Caco-2 (cell line): ENCODE data around the gene CACNG5. TPM values are rescaled to one million over a fixed set of nuclear protein-coding genes. Genes with fewer than 3 reads are reported as not detected.

Experiments used
- BruUV-seq: library from RNA; stranded (reverse); fragments of 400-500 nt; replicated peaks from 2 replicates; lab custom pipeline; 2021; lab: Mats Ljungman, UMichigan
- CTCF ChIA-PET: fragments of 300-600 bp; sonication (Branson Sonifier 250); formaldehyde crosslinking; loops from one replicate; lab custom pipeline; 2022; ENCODE audit warnings: antibody characterized with exemption; lab: Charles Lee
- POLR2A ChIA-PET: fragments of 300-600 bp; sonication (Branson Sonifier 250); formaldehyde crosslinking; loops from one replicate; lab custom pipeline; 2022; ENCODE audit warnings: antibody characterized with exemption; lab: Charles Lee
- DNase-seq, 2 experiments: peaks; one replicate each; pipeline versions ENCODE4 v3.0.0 to v3.0.0-alpha.2; 2020 to 2022
- H3K27me3 ChIP-seq: replicated peaks from 2 replicates; pipeline ENCODE4 v1.6.0; 2011; ENCODE audit warnings: low read length; ENCODE audit not compliant: control insufficient read depth, insufficient read depth
- H3K36me3 ChIP-seq: 2 replicates; pipeline ENCODE4 v1.5.1; 2011; ENCODE audit warnings: low read length; ENCODE audit not compliant: control insufficient read depth, insufficient read depth
- H3K4me1 ChIP-seq: fragments of 250-450 bp; sonication (Bioruptor Pico); 2 replicates; pipeline ENCODE4 v1.5.1; 2020; ENCODE audit warnings: mild to moderate bottlenecking
- H3K4me3 ChIP-seq: 2 replicates; pipeline ENCODE4 v1.5.1; 2011; ENCODE audit warnings: low read depth, mild to moderate bottlenecking, control low read depth, low read length
- H3K9me3 ChIP-seq: fragments of 250-450 bp; sonication (Bioruptor Pico); 2 replicates; pipeline ENCODE4 v1.5.1; 2020; ENCODE audit warnings: mild to moderate bottlenecking, moderate library complexity
- H3K27ac Mint-ChIP-seq: one replicate; pipeline ENCODE4 v1.8.0; 2022; ENCODE audit warnings: mixed read lengths; ENCODE audit not compliant: unreplicated experiment
- H3K27me3 Mint-ChIP-seq: one replicate; pipeline ENCODE4 v1.8.0; 2022; ENCODE audit warnings: mixed read lengths; ENCODE audit not compliant: insufficient read depth, unreplicated experiment
- H3K36me3 Mint-ChIP-seq: one replicate; pipeline ENCODE4 v1.8.0; 2022; ENCODE audit warnings: mild to moderate bottlenecking, mixed read lengths; ENCODE audit not compliant: insufficient read depth, unreplicated experiment
- H3K4me1 Mint-ChIP-seq: one replicate; pipeline ENCODE4 v1.8.0; 2022; ENCODE audit warnings: low read depth, mixed read lengths; ENCODE audit not compliant: unreplicated experiment
- H3K4me3 Mint-ChIP-seq: one replicate; pipeline ENCODE4 v1.8.0; 2022; ENCODE audit warnings: mild to moderate bottlenecking, moderate library complexity, mixed read lengths; ENCODE audit not compliant: unreplicated experiment
- H3K9me3 Mint-ChIP-seq: one replicate; pipeline ENCODE4 v1.8.0; 2022; ENCODE audit warnings: mixed read lengths; ENCODE audit not compliant: unreplicated experiment
- CTCF ChIP-seq, 2 experiments: fragments of 200-600 bp in 1 of 2; IDR thresholded peaks; 1 replicate in 1 of 2; 2 replicates in 1 of 2; pipeline versions ENCODE4 v1.5.1 to v1.8.0; 2011 to 2022; ENCODE audit warnings: antibody characterized with exemption in 1 of 2, control low read depth in 1 of 2, inconsistent platforms in 1 of 2, low read depth in 1 of 2, low read length in 1 of 2, mild to moderate bottlenecking in 1 of 2, moderate library complexity in 1 of 2; ENCODE audit not compliant: insufficient read depth in 1 of 2, severe bottlenecking in 1 of 2, unreplicated experiment in 1 of 2
- intact Hi-C: fragments of 100-400 bp; cut with micrococcal nuclease; formaldehyde crosslinking; loops from one replicate; pipeline ENCODE4 v1.10.0; 2022; ENCODE audit not compliant: unreplicated experiment
- total RNA-seq: library from RNA; stranded (reverse); gene quantifications from 2 replicates; pipeline ENCODE4 v1.2.3, GENCODE V29; 2022

CACNG5 gene
- total RNA-seq, 1 experiment from 2014 or later = not detected

GRCh38 chr17:66814026-66814425, 20.9 kb upstream of the CACNG5 start:
- H3K4me1 Mint-ChIP-seq = no peaks in the 10 kb centered on the region
- CTCF ChIA-PET = no interaction called here
- POLR2A ChIA-PET = no interaction called here

GRCh38 chr17:66814570-66814969, 20.3 kb upstream of the CACNG5 start:
- DNase-seq = no peak
- BruUV-seq = no TSS peak
- CTCF ChIA-PET = no interaction called here
- Mint-ChIP-seq H3K27me3 (peaks cover 19% of the 10 kb centered on the region), H3K4me1 (no peaks in the 10 kb centered on the region), H3K9me3 (no peaks in the 10 kb centered on the region), H3K36me3 (no peaks in the 10 kb centered on the region), H3K4me3 (no peak overlapping the region), H3K27ac (no peak overlapping the region)
- peaks cover 6% of the 10 kb centered on the region for H3K9me3 ChIP-seq
- no peak overlapping the region for H3K4me3 ChIP-seq
- no peaks in the 10 kb centered on the region for H3K36me3 ChIP-seq
- intact Hi-C loops = no loop called here
- no peaks in the 10 kb centered on the region for H3K4me1 ChIP-seq
- no peaks in the 10 kb centered on the region for H3K27me3 ChIP-seq
- POLR2A ChIA-PET = no interaction called here
- TF ChIP-seq CTCF (IDR thresholded peaks at IDR 0.05; ENCODE audit: insufficient read depth in 1 of 2, low read depth in 1 of 2, low read length in 1 of 2, severe bottlenecking in 1 of 2, unreplicated experiment in 1 of 2) = no peak

More at GRCh38 chr17:66814026-66814425, 20.9 kb upstream of the CACNG5 start:
- no peaks in the 10 kb centered on the region for H3K27me3 ChIP-seq
- no peak overlapping the region for H3K27ac Mint-ChIP-seq
- DNase-seq = no peak
- H3K27me3 Mint-ChIP-seq = peaks cover 17% of the 10 kb centered on the region
- no peak overlapping the region for H3K4me3 Mint-ChIP-seq
- H3K4me3 ChIP-seq = no peak overlapping the region
- intact Hi-C loops = no loop called here
- BruUV-seq = no TSS peak
- H3K4me1 ChIP-seq = no peaks in the 10 kb centered on the region
- peaks cover 6% of the 10 kb centered on the region for H3K9me3 ChIP-seq
- no peaks in the 10 kb centered on the region for H3K36me3 Mint-ChIP-seq
- H3K9me3 Mint-ChIP-seq = no peaks in the 10 kb centered on the region
- H3K36me3 ChIP-seq = no peaks in the 10 kb centered on the region
- TF ChIP-seq CTCF (IDR thresholded peaks at IDR 0.05; ENCODE audit: insufficient read depth in 1 of 2, low read depth in 1 of 2, low read length in 1 of 2, severe bottlenecking in 1 of 2, unreplicated experiment in 1 of 2) = no peak

- intact Hi-C loops = no loop called here
- ChIA-PET CTCF (no interaction called here), POLR2A (no interaction called here)
- Histone ChIP-seq H3K27me3 (no peaks in the 10 kb centered on the region; the same call in 1 of the 2 replicates), H3K4me1 (no peaks in the 10 kb centered on the region), H3K36me3 (no peaks in the 10 kb centered on the region), H3K4me3 (no peak overlapping the region), H3K9me3 (peaks cover 6% of the 10 kb centered on the region)
- Mint-ChIP-seq H3K27ac (no peak overlapping the region), H3K9me3 (no peaks in the 10 kb centered on the region), H3K4me1 (no peaks in the 10 kb centered on the region), H3K27me3 (peaks cover 19% of the 10 kb centered on the region), H3K4me3 (no peak overlapping the region), H3K36me3 (no peaks in the 10 kb centered on the region)
- no peak for DNase-seq
- no TSS peak for BruUV-seq
- no peak for TF ChIP-seq CTCF (IDR thresholded peaks at IDR 0.05; ENCODE audit: insufficient read depth in 1 of 2, low read depth in 1 of 2, low read length in 1 of 2, severe bottlenecking in 1 of 2, unreplicated experiment in 1 of 2)
These were observed 17.2 kb upstream of the CACNG5 start for GRCh38 chr17:66817750-66818149.
